ENCODE data around the gene RUSF1. TPM values are rescaled to one million over a fixed set of nuclear protein-coding genes. Genes with fewer than 3 reads are reported as not detected.
"Not testable (repeated sequence)": the region's sequence is repeated elsewhere in the genome, so short reads cannot be mapped to it uniquely, and the experiment has no call there.

Gene RUSF1
- total RNA-seq, 2 donors from 2014 or later = 67.9 to 74.2 TPM

DNA sequence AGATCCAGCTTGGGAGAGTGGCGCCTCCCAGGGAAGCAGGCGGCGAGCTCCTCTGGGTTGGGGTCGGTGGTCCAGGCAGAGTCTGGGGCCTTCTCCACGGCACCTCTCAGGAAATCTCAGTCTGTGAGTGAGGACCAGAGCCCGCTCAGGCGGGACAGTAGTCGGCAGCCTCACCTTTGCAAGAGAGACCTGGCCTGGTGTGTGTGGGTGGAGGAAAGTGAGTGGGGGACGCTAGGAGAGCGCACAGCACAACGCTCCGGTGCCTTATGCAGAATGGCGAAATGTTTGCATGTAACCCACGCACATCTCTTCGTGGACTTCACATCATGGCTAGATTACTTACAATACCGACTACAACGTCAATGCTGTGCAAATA, 21.7 kb upstream of the RUSF1 start:
- no peak for ATAC-seq (ENCODE audit: insufficient number of reproducible peaks, low FRiP score, low read depth)

GRCh38 chr16:31529108-31529936, 21.1 kb upstream of the RUSF1 start:
- DNase-seq (ENCODE audit: low spot score) (no peak), ATAC-seq (ENCODE audit: insufficient number of reproducible peaks, low FRiP score, low read depth) (no peak)
- TF ChIP-seq, protein P1, sequence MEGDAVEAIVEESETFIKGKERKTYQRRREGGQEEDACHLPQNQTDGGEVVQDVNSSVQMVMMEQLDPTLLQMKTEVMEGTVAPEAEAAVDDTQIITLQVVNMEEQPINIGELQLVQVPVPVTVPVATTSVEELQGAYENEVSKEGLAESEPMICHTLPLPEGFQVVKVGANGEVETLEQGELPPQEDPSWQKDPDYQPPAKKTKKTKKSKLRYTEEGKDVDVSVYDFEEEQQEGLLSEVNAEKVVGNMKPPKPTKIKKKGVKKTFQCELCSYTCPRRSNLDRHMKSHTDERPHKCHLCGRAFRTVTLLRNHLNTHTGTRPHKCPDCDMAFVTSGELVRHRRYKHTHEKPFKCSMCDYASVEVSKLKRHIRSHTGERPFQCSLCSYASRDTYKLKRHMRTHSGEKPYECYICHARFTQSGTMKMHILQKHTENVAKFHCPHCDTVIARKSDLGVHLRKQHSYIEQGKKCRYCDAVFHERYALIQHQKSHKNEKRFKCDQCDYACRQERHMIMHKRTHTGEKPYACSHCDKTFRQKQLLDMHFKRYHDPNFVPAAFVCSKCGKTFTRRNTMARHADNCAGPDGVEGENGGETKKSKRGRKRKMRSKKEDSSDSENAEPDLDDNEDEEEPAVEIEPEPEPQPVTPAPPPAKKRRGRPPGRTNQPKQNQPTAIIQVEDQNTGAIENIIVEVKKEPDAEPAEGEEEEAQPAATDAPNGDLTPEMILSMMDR (IDR thresholded peaks at IDR 0.05) = no peak
- Histone ChIP-seq H3K27me3 (replicated peaks; ENCODE audit: insufficient read depth) (no peaks in the 10 kb centered on the region), H3K27ac (no peak overlapping the region), H3K4me1 (ENCODE audit: control insufficient read depth in 1 of 2, low read depth in 2 of 2) (peaks cover 0 to 5% of the 10 kb centered on the region in 2 donors), H3K4me3 (peak overlapping the region; percentile 69), H3K9me3 (no peaks in the 10 kb centered on the region), H3K36me3 (no peaks in the 10 kb centered on the region)

More for the DNA sequence above, 21.7 kb upstream of the RUSF1 start:
- Histone ChIP-seq H3K36me3 (no peaks in the 10 kb centered on the region), H3K27me3 (replicated peaks; ENCODE audit: insufficient read depth) (no peaks in the 10 kb centered on the region), H3K4me1 (ENCODE audit: control insufficient read depth in 1 of 2, low read depth in 2 of 2) (peaks cover 0 to 5% of the 10 kb centered on the region in 2 donors), H3K4me3 (peak overlapping the region; percentile 69), H3K27ac (no peak overlapping the region), H3K9me3 (no peaks in the 10 kb centered on the region)
- DNase-seq (ENCODE audit: low spot score) = no peak
- TF ChIP-seq, protein P1 (IDR thresholded peaks at IDR 0.05) = no peak

DNA sequence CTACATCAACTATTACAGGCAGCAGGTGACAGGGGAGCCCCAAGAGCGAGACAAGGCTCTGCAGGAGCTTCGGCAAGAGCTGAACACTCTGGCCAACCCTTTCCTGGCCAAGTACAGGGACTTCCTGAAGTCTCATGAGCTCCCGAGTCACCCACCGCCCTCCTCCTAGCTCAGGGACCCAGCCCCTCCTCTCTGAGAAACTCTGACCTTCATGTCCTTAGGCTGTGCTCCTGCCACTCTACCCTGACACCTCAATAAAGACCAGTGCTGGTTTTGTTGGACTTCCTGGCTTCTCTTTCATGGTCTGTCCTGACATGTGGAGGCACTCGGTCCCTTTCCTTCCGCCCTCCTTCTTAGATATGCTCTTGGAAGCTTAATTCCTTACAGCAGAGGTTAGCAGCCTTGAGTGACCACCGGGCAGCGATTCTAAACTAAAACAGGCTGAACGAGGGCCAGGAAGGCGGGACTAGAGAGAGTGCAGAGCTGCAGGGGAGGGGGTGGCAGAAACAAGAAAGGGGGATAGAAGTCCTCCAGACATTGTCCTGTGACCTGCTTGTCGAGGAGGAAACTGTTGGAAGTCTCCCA, 20.4 kb upstream of the RUSF1 start:
- H3K27ac ChIP-seq = no peak overlapping the region

DNA sequence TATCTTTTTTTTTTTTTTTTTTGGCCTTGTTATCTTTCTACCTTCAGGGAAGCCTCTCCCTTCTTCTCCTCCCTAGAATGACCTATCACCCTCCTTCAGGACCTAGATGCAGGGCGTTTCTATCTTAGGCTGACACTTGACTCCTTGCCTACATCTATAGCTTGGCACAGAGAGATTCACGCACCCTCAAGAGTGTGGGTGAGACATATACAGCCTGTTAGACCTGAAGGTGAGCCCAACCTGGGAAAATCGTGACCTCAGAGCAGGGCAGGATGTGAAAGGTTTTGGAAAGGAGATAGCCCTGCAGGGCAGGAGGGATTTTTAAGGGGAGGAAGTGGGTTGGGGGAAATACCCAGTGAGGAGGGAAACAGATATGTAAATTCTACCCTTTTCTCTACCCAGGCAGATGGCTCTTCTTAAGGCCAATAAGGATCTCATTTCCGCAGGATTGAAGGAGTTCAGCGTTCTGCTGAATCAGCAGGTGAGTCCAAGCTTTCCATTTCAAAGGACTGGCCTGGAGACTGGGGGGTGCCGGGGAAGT, 19.6 kb upstream of the RUSF1 start, which contains the start of gene AHSP:
AHSP (plus strand) TSS at position 167 of the 541 bp plus-strand sequence; CDS start at position 407, 240 bp downstream.
- Histone ChIP-seq H3K4me3 (peak within 1 kb of the TSS; percentile 69), H3K27me3 (replicated peaks; ENCODE audit: insufficient read depth) (no peaks in the 10 kb centered on the region), H3K27ac (no peak within 1 kb of the TSS), H3K36me3 (no peaks in the 10 kb centered on the region), H3K9me3 (no peaks in the 10 kb centered on the region), H3K4me1 (ENCODE audit: control insufficient read depth in 1 of 2, low read depth in 2 of 2) (peaks cover 0 to 5% of the 10 kb centered on the region in 2 donors)
- no peak for ATAC-seq (ENCODE audit: insufficient number of reproducible peaks, low FRiP score, low read depth)
- TF ChIP-seq, protein P1 (IDR thresholded peaks at IDR 0.05) = no peak
- no peak for DNase-seq (ENCODE audit: low spot score)

More for the DNA sequence above, 20.4 kb upstream of the RUSF1 start:
- TF ChIP-seq, protein P1 (IDR thresholded peaks at IDR 0.05) = no peak
- no peak for ATAC-seq (ENCODE audit: insufficient number of reproducible peaks, low FRiP score, low read depth)
- Histone ChIP-seq H3K9me3 (no peaks in the 10 kb centered on the region), H3K4me3 (peak overlapping the region; percentile 69), H3K27me3 (replicated peaks; ENCODE audit: insufficient read depth) (no peaks in the 10 kb centered on the region), H3K4me1 (ENCODE audit: control insufficient read depth in 1 of 2, low read depth in 2 of 2) (peaks cover 0 to 5% of the 10 kb centered on the region in 2 donors), H3K36me3 (no peaks in the 10 kb centered on the region)
- no peak for DNase-seq (ENCODE audit: low spot score)

DNA sequence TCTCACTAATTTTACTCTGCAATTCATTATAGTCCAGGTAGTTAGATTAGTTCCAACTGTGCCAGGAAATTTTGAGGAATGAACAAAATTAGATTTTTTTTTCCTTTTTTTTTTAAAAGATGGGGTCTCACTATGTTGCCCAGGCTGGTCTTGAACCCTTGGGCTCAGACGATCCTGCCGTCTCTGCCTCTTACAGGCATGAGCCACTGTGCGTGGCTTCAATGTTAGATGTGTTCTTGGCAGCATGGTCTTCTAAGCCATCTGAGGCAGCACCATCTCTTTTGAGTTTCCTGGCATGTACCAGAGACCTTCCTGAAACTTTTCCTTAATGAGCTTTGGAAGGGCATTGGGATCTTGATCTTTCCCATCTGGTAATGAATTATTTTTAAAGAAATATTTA, 16.9 kb upstream of the RUSF1 start:
- ATAC-seq (ENCODE audit: insufficient number of reproducible peaks, low FRiP score, low read depth) (no peak), DNase-seq (ENCODE audit: low spot score) (no peak)
- H3K4me3 ChIP-seq = no peak overlapping the region
- TF ChIP-seq, protein P1 (IDR thresholded peaks at IDR 0.05) = no peak
- no peaks in the 10 kb centered on the region for H3K36me3 ChIP-seq
- H3K27ac ChIP-seq = no peak overlapping the region
- H3K4me1 ChIP-seq (ENCODE audit: control insufficient read depth in 1 of 2, low read depth in 2 of 2) = peaks cover 0 to 5% of the 10 kb centered on the region in 2 donors
- H3K27me3 ChIP-seq (replicated peaks; ENCODE audit: insufficient read depth) = no peaks in the 10 kb centered on the region
- H3K9me3 ChIP-seq = no peaks in the 10 kb centered on the region

GRCh38 chr16:31523768-31524167, 15.6 kb upstream of the RUSF1 start:
- not testable (repeated sequence) for ATAC-seq (ENCODE audit: insufficient number of reproducible peaks, low FRiP score, low read depth); H3K4me3 ChIP-seq; H3K27me3 ChIP-seq (replicated peaks; ENCODE audit: insufficient read depth); H3K4me1 ChIP-seq (ENCODE audit: control insufficient read depth in 1 of 2, low read depth in 2 of 2); DNase-seq (ENCODE audit: low spot score); H3K27ac ChIP-seq; H3K9me3 ChIP-seq; H3K36me3 ChIP-seq
